Fibroblast of villous mesenchyme (primary cell): ENCODE measurements around the gene MYOZ1. TPM values are rescaled to one million over a fixed set of nuclear protein-coding genes. Genes with fewer than 3 reads are reported as not detected.

Source experiments
- DNase-seq: peaks from one replicate; pipeline ENCODE4 v3.0.0-alpha.2; 2010; ENCODE audit warnings: low read depth
- H3K4me3 ChIP-seq: 2 replicates; pipeline ENCODE4 v1.5.1; 2011; ENCODE audit warnings: low read depth, mild to moderate bottlenecking, low read length
- CTCF ChIP-seq: IDR thresholded peaks from 2 replicates; pipeline ENCODE4 v1.5.1; 2012; ENCODE audit warnings: low read depth, mild to moderate bottlenecking, low read length; ENCODE audit not compliant: insufficient read depth
- total RNA-seq: library from RNA; depleted of rRNA; stranded (reverse); fragments of >200 nt; gene quantifications from 2 replicates; pipeline ENCODE4 v1.2.3, GENCODE V29; 2012

MYOZ1 gene
- total RNA-seq, 1 donor, result 0.43 TPM

- no peak for TF ChIP-seq CTCF
These were observed 2.1 kb upstream of the MYOZ1 start for GRCh38 chr10:73643362-73643761.

DNA sequence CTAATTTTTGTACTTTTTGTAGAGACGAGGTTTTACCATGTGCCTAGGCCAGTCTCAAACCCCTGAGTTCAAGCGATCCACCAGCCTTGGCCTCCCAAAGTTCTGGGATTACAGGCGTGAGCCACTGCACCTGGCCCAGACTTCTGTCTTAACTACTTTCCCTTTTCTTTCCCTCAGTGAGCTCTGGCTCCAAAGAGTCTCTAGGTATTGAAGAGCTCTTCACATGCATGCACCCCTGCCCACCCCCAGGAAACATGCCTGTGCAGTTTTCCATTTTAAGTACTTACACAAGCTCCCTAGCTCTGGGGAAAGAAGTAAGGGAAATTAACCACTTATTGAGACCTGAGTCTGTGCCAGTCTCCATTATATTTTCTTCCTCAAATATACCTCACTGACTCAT, 2.0 kb downstream of the MYOZ1 start:
- DNase-seq, result no peak
- TF ChIP-seq CTCF, result no peak
- no peak overlapping the region for H3K4me3 ChIP-seq

More at GRCh38 chr10:73643362-73643761, 2.1 kb upstream of the MYOZ1 start:
- DNase-seq, result no peak
- no peak overlapping the region for H3K4me3 ChIP-seq

GRCh38 chr10:73635781-73636180, 5.5 kb downstream of the MYOZ1 start:
- H3K4me3 ChIP-seq, result no peak overlapping the region
- no peak for TF ChIP-seq CTCF
- DNase-seq, result no peak

DNA sequence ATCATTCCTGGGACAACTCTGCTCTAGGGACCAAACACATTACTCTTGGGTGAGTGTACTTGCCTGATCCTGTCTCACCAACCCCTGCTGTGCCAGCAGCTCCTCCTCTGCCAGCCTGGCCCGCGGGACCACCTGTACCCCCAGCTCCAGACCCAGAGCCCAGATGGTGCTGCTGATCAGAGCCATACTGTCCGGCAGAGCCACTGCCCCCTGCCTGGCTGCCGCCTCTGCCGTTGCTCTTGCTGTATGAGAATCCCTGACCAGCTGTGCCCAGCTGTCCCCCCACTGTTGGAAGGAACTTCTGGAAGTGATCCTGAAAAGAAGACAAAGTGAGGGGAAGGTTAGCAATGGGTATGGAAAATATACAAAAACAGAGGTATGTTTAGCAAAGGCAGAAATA, 6.9 kb downstream of the MYOZ1 start:
- DNase-seq, result no peak
- H3K4me3 ChIP-seq, result no peak overlapping the region
- no peak for TF ChIP-seq CTCF

- TF ChIP-seq CTCF, result no peak
- no peak for DNase-seq
- no peak overlapping the region for H3K4me3 ChIP-seq
These were observed 12.1 kb downstream of the MYOZ1 start for GRCh38 chr10:73629165-73629564.

DNA sequence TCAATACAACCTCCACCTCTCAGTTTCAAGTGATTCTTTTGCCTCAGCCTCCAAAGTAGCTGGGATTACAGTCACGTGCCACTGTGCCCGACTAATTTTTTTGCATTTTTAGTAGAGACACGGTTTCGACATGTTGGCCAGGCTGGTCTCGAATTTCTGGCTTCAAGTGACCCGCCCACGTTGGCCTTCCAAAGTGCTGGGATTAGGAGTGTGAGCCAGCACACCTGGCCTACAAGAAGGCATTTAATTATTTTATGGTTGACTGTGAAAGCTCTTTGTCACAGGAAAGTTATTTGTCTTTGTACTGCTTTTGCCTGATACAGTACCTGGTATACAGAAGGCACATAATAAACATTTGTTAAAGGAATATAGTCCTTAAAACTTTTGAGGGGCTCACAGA, 12.9 kb downstream of the MYOZ1 start:
- H3K4me3 ChIP-seq, result no peak overlapping the region
- DNase-seq, result no peak
- TF ChIP-seq CTCF, result no peak

- TF ChIP-seq CTCF, result no peak
- DNase-seq, result no peak
- no peak overlapping the region for H3K4me3 ChIP-seq
These were observed 14.0 kb downstream of the MYOZ1 start for GRCh38 chr10:73627300-73627699.
